HG02588 (cell line): Measurements from ENCODE around the gene CXCL1.

Experiments
- ATAC-seq: cut with Tn5 transposase; IDR thresholded peaks from one replicate; pipeline ENCODE4 v1.9.1; 2021; ENCODE audit warnings: mild to moderate bottlenecking, moderate library complexity; ENCODE audit not compliant: unreplicated experiment

Gene CXCL1

GRCh38 chr4:73869130-73870055 is at the start of gene CXCL1:
TSS of gene CXCL1 (plus strand) at chr4:73869393. CDS start at chr4:73869471, 78 bp downstream.
- ATAC-seq, result no peak

- ATAC-seq, result no peak
Observed at GRCh38 chr4:73821325-73821724, 47.9 kb upstream of the CXCL1 start.

GRCh38 chr4:73822389-73822788 is 46.8 kb upstream of the CXCL1 start:
- no peak for ATAC-seq

GRCh38 chr4:73822812-73823504 is 46.2 kb upstream of the CXCL1 start:
- ATAC-seq, result no peak

- no peak for ATAC-seq
Observed at GRCh38 chr4:73823760-73824159, 45.4 kb upstream of the CXCL1 start.

GRCh38 chr4:73828956-73829355 is 40.2 kb upstream of the CXCL1 start:
- no peak for ATAC-seq

GRCh38 chr4:73831569-73831968 is 37.6 kb upstream of the CXCL1 start:
- no peak for ATAC-seq

GRCh38 chr4:73832651-73833237 is 36.4 kb upstream of the CXCL1 start:
- no peak for ATAC-seq

- no peak for ATAC-seq
Observed at GRCh38 chr4:73836373-73837279, 32.6 kb upstream of the CXCL1 start, which contains the start of gene CXCL6. TSS of gene CXCL6 (plus strand) at chr4:73836678. CDS start at chr4:73836751, 73 bp downstream.

- ATAC-seq, result no peak
Observed at GRCh38 chr4:73839071-73839470, 30.1 kb upstream of the CXCL1 start.

GRCh38 chr4:73839715-73840114 is 29.5 kb upstream of the CXCL1 start:
- no peak for ATAC-seq

- ATAC-seq, result no peak
Observed at GRCh38 chr4:73841243-73841925, 27.8 kb upstream of the CXCL1 start.

- no peak for ATAC-seq
Observed at GRCh38 chr4:73842696-73843095, 26.5 kb upstream of the CXCL1 start.

- no peak for ATAC-seq
Observed at GRCh38 chr4:73843369-73843768, 25.8 kb upstream of the CXCL1 start.

- ATAC-seq, result no peak
Observed at GRCh38 chr4:73844345-73844744, 24.8 kb upstream of the CXCL1 start.

GRCh38 chr4:73844806-73845205 is 24.4 kb upstream of the CXCL1 start:
- no peak for ATAC-seq

- ATAC-seq, result no peak
Observed at GRCh38 chr4:73847526-73848182, 21.5 kb upstream of the CXCL1 start.

- ATAC-seq, result no peak
Observed at GRCh38 chr4:73848183-73848777, 20.9 kb upstream of the CXCL1 start.
